BE2C (cell line): ENCODE results near the gene PPP1R9A.
"Not testable (repeated sequence)": the region's sequence is repeated elsewhere in the genome, so short reads cannot be mapped to it uniquely, and the experiment has no call there.

Experiments
- DNase-seq: peaks from one replicate; pipeline ENCODE4 v3.0.0-alpha.2; 2020
- H3K27me3 ChIP-seq: fragments of 250-450 bp; sonication (Bioruptor Pico); 2 replicates; pipeline ENCODE4 v1.5.1; 2020; ENCODE audit warnings: mild to moderate bottlenecking
- H3K36me3 ChIP-seq: fragments of 250-450 bp; sonication (Bioruptor Pico); 2 replicates; pipeline ENCODE4 v1.5.1; 2020; ENCODE audit warnings: mild to moderate bottlenecking
- H3K4me1 ChIP-seq: fragments of 250-450 bp; sonication (Bioruptor Pico); 2 replicates; pipeline ENCODE4 v1.5.1; 2020
- H3K4me3 ChIP-seq: 2 replicates; pipeline ENCODE4 v1.5.1; 2011; ENCODE audit warnings: low read depth, low read length
- H3K9me3 ChIP-seq: fragments of 250-450 bp; sonication (Bioruptor Pico); 2 replicates; pipeline ENCODE4 v1.5.1; 2020
- CTCF ChIP-seq: IDR thresholded peaks from 2 replicates; pipeline ENCODE4 v1.5.1; 2012; ENCODE audit warnings: mild to moderate bottlenecking, low read depth, low read length

The PPP1R9A gene

GRCh38 chr7:95002775-95003174, 95.4 kb downstream of the PPP1R9A start:
- Histone ChIP-seq H3K27me3 (no peaks in the 10 kb centered on the region), H3K4me3 (no peak overlapping the region), H3K36me3 (no peaks in the 10 kb centered on the region), H3K9me3 (no peaks in the 10 kb centered on the region), H3K4me1 (no peaks in the 10 kb centered on the region)
- no peak for DNase-seq
- no peak for TF ChIP-seq CTCF

GRCh38 chr7:95004618-95005247, 97.3 kb downstream of the PPP1R9A start:
- no peak for DNase-seq
- Histone ChIP-seq H3K27me3 (no peaks in the 10 kb centered on the region), H3K4me3 (no peak overlapping the region), H3K9me3 (no peaks in the 10 kb centered on the region), H3K4me1 (no peaks in the 10 kb centered on the region), H3K36me3 (no peaks in the 10 kb centered on the region)
- TF ChIP-seq CTCF, result no peak

GRCh38 chr7:95006010-95006409, 98.6 kb downstream of the PPP1R9A start:
- no peak overlapping the region for H3K4me3 ChIP-seq
- H3K9me3 ChIP-seq, result no peaks in the 10 kb centered on the region
- no peaks in the 10 kb centered on the region for H3K36me3 ChIP-seq
- TF ChIP-seq CTCF, result no peak
- H3K4me1 ChIP-seq, result no peaks in the 10 kb centered on the region
- no peak for DNase-seq
- no peaks in the 10 kb centered on the region for H3K27me3 ChIP-seq

GRCh38 chr7:95008773-95009172, 101.4 kb downstream of the PPP1R9A start:
- H3K27me3 ChIP-seq, H3K4me3 ChIP-seq, H3K4me1 ChIP-seq, H3K36me3 ChIP-seq, H3K9me3 ChIP-seq, DNase-seq: not testable (repeated sequence)

GRCh38 chr7:95011146-95011928, 103.9 kb downstream of the PPP1R9A start:
- Histone ChIP-seq H3K36me3 (no peaks in the 10 kb centered on the region), H3K4me3 (no peak overlapping the region), H3K27me3 (no peaks in the 10 kb centered on the region), H3K9me3 (no peaks in the 10 kb centered on the region), H3K4me1 (no peaks in the 10 kb centered on the region)
- no peak for TF ChIP-seq CTCF
- DNase-seq, result no peak

GRCh38 chr7:95011995-95012394, 104.6 kb downstream of the PPP1R9A start:
- no peaks in the 10 kb centered on the region for H3K36me3 ChIP-seq
- no peak overlapping the region for H3K4me3 ChIP-seq
- no peaks in the 10 kb centered on the region for H3K4me1 ChIP-seq
- no peaks in the 10 kb centered on the region for H3K9me3 ChIP-seq
- DNase-seq, result no peak
- no peak for TF ChIP-seq CTCF
- no peaks in the 10 kb centered on the region for H3K27me3 ChIP-seq
